T-helper 17 cell (primary cell): ENCODE results near the gene RBL1. TPM values are rescaled to one million over a fixed set of nuclear protein-coding genes. Genes with fewer than 3 reads are reported as not detected.
"Not testable (repeated sequence)": the region's sequence is repeated elsewhere in the genome, so short reads cannot be mapped to it uniquely, and the experiment has no call there.

Experiments
- ATAC-seq: fragments of 150-1000 bp; cut with Tn5 transposase; 2 replicates; pipeline ENCODE4 v1.10.0; 2021; ENCODE audit warnings: mild to moderate bottlenecking, moderate library complexity
- DNase-seq, 3 donors: peaks; one replicate each; pipeline versions ENCODE4 v3.0.0 to v3.0.0-alpha.2; 2020 to 2021
- H3K9me3 ChIP-seq: one replicate; pipeline ENCODE4 v1.7.0; 2013; ENCODE audit warnings: low read length, mild to moderate bottlenecking; ENCODE audit not compliant: control insufficient read depth, poor library complexity, severe bottlenecking
- H3K27ac Mint-ChIP-seq: one replicate; pipeline ENCODE4 v1.8.0; 2022; ENCODE audit warnings: mild to moderate bottlenecking, moderate library complexity, mixed read lengths
- H3K27me3 Mint-ChIP-seq: one replicate; pipeline ENCODE4 v1.8.0; 2022; ENCODE audit warnings: mixed read lengths
- H3K36me3 Mint-ChIP-seq: one replicate; pipeline ENCODE4 v1.8.0; 2022; ENCODE audit warnings: low read depth, mixed read lengths
- H3K4me1 Mint-ChIP-seq: one replicate; pipeline ENCODE4 v1.8.0; 2022; ENCODE audit warnings: mild to moderate bottlenecking, mixed read lengths
- H3K4me3 Mint-ChIP-seq: one replicate; pipeline ENCODE4 v1.8.0; 2022; ENCODE audit warnings: mild to moderate bottlenecking, moderate library complexity, mixed read lengths
- total RNA-seq, 4 donors: library from RNA in 2 of 4; stranded (reverse) in 2 of 4; gene quantifications; one replicate each; pipeline ENCODE4 v1.2.3 and lab custom pipeline; 2022 to 2026

Gene RBL1
- total RNA-seq, 2 donors from 2014 or later: 27.1 to 27.3 TPM

DNA sequence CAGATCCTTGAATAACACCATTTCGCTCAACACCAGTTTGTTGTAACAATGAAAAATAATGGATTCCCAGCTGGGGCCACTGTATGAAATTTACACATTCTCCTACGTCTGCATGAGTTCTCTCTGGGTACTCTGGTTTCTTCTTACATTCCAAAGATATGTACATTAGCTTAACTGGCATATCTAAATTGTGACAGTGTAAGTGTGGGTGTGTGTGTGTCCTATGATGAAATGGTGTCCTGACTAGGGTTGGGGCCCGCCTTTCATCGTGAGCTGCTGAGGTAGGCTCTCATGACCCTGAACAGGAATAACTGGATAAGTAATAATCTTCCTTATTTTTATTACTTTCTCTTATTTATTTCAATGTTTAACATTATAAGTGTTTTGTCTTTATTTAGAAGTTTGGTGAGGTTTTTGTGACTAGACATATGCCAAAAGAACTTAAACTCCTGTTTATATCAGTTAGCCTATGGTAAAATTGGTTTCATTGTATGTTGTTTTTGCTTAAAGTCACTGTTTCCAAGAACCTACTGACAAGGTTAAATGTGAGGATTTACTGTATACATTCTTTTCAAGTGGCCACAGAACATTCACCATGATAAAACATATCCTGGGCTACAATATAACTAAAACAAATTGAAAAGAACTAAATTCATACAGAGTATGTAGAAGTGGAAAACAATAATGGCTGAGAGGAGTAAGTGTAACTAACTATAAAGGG is 42.4 kb downstream of the RBL1 start:
- H3K4me1 Mint-ChIP-seq: peaks cover 2% of the 10 kb centered on the region
- peaks cover 10% of the 10 kb centered on the region for H3K36me3 Mint-ChIP-seq
- ATAC-seq (no peak), DNase-seq (no peak)
- no peak overlapping the region for H3K27ac Mint-ChIP-seq
- H3K27me3 Mint-ChIP-seq: no peaks in the 10 kb centered on the region
- H3K4me3 Mint-ChIP-seq: no peak overlapping the region
- no peaks in the 10 kb centered on the region for H3K9me3 ChIP-seq

DNA sequence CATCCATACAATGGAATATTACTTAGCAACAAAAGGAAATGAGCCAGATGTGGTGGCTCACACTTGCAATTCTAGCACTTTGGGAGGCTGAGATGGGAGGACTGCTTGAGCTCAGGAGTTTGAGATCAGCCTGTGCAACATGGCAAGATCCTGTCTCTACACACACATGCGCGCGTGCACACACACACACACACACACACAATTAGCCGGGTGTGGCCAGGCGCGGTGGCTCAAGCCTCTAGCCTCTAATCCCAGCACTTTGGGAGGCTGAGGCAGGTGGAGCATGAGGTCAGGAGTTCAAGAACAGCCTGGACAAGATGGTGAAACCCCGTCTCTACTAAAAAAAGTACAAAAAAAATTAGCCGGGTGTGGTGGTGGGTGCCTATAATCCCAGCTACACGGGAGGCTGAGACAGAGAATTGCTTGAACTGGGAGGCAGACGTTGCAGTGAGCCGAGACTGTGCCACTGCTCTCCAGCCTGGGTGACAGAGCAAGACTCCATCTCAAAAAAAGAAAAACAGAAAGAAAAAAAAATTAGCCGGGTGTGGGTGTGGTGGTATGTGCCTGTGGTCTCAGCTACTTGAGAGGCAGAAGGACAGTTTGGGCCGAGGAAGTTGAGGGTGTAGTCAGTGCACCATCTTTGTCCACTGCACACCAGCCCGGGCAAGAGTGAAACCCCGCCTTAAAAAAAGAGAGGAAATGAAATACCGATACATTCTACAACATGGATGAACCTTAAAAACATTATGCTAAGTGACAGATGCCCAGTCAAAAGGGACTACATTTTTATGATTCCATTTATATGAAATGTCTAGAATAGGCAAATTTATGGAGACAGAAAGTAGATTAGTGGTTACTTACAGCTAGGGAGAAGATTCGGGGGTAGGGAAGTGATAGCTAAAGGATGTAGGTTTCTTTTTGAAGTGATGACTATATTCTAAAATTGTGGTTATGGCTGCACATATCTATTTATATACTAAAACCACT is 52.5 kb downstream of the RBL1 start:
- ATAC-seq: peak; percentile 79

DNA sequence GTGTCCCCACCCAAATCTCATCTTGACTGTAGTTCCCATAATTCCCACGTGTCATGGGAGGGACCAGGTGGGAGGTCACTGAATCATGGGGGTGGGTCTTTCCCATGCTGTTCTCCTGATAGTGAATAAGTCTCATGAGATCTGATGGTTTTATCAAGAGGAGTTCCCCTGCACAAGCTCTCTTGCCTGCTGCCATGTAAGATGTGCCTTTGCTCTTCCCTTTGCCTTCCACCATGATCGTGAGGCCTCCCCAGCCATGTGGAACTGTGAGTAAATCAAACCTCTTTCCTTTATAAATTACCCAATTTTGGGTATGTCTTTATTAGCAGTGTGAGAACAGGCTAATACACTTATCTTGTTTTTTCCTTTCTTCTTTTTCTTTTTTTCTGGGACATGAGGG is 56.4 kb downstream of the RBL1 start:
- H3K27ac Mint-ChIP-seq, H3K9me3 ChIP-seq, ATAC-seq, H3K36me3 Mint-ChIP-seq, H3K27me3 Mint-ChIP-seq, H3K4me1 Mint-ChIP-seq, DNase-seq, H3K4me3 Mint-ChIP-seq: not testable (repeated sequence)

More for the DNA sequence above, 52.5 kb downstream of the RBL1 start:
- H3K27me3 Mint-ChIP-seq: no peaks in the 10 kb centered on the region
- peak overlapping the region; percentile 85 for H3K4me3 Mint-ChIP-seq
- H3K4me1 Mint-ChIP-seq: peaks cover 9% of the 10 kb centered on the region
- peak overlapping the region; percentile 94 for H3K27ac Mint-ChIP-seq
- no peaks in the 10 kb centered on the region for H3K9me3 ChIP-seq
- H3K36me3 Mint-ChIP-seq: peaks cover 5% of the 10 kb centered on the region
- no peak for DNase-seq

GRCh38 chr20:37032077-37032476 is 63.7 kb downstream of the RBL1 start:
- Mint-ChIP-seq H3K4me1 (peaks cover 2% of the 10 kb centered on the region), H3K4me3 (no peak overlapping the region), H3K27me3 (no peaks in the 10 kb centered on the region), H3K27ac (no peak overlapping the region), H3K36me3 (peaks cover 2% of the 10 kb centered on the region)
- H3K9me3 ChIP-seq: no peaks in the 10 kb centered on the region
- no peak for ATAC-seq
- no peak for DNase-seq

- H3K36me3 Mint-ChIP-seq: peaks cover 9% of the 10 kb centered on the region
Measured at GRCh38 chr20:37020636-37021035, 75.2 kb downstream of the RBL1 start.

DNA sequence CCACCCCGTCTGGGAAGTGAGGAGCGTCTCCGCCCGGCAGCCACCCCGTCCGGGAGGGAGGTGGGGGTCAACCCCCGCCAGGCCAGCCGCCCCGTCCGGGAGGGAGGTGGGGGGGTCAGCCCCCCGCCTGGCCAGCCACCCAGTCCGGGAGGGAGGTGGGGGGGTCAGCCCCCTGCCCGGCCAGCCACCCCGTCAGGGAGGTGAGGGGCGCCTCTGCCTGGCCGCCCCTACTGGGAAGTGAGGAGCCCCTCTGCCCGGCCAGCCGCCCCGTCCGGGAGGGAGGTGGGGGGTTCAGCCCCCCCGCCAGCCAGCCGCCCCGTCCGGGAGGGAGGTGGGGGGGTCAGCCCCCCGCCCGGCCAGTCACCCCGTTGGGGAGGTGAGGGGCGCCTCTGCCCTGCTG is 83.2 kb downstream of the RBL1 start:
- peaks cover 23% of the 10 kb centered on the region for H3K4me1 Mint-ChIP-seq
- not testable (repeated sequence) for H3K4me3 Mint-ChIP-seq, H3K27me3 Mint-ChIP-seq, H3K9me3 ChIP-seq, DNase-seq, H3K27ac Mint-ChIP-seq, ATAC-seq, H3K36me3 Mint-ChIP-seq

More at GRCh38 chr20:37020636-37021035, 75.2 kb downstream of the RBL1 start:
- Mint-ChIP-seq H3K27me3 (no peaks in the 10 kb centered on the region), H3K4me3 (no peak overlapping the region), H3K27ac (no peak overlapping the region), H3K4me1 (peaks cover 15% of the 10 kb centered on the region)
- no peak for ATAC-seq
- DNase-seq: no peak
- no peaks in the 10 kb centered on the region for H3K9me3 ChIP-seq

GRCh38 chr20:37011858-37012257 is 83.9 kb downstream of the RBL1 start:
- H3K36me3 Mint-ChIP-seq, H3K9me3 ChIP-seq, ATAC-seq, H3K4me3 Mint-ChIP-seq, H3K27me3 Mint-ChIP-seq, DNase-seq: not testable (repeated sequence)
- Mint-ChIP-seq H3K4me1 (peaks cover 23% of the 10 kb centered on the region), H3K27ac (peak overlapping the region; percentile 37)

DNA sequence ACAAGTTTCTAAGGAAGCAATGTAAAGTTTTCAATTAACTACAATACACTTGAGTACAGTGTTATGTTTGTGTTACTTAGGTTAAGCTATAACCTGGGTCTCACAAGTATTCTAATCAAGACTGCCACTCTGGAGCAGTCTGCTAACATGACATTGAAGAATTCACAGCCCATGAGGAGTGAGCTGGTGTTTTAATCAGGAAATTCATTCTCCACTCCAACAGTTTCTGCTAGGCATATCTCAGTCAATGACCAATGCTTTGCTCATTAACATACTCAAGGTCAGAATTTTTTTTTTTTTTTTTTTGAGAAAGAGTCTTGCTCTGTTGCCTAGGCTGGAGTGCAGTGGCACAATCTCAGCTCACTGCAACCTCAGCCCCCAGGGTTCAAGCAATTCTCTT is 84.7 kb downstream of the RBL1 start:
- DNase-seq (no peak), ATAC-seq (no peak)
- Mint-ChIP-seq H3K36me3 (no peaks in the 10 kb centered on the region), H3K27ac (peak overlapping the region; percentile 37), H3K4me1 (peaks cover 19% of the 10 kb centered on the region), H3K27me3 (no peaks in the 10 kb centered on the region), H3K4me3 (no peak overlapping the region)
- H3K9me3 ChIP-seq: no peaks in the 10 kb centered on the region

GRCh38 chr20:37007898-37008649 is 87.7 kb downstream of the RBL1 start:
- Mint-ChIP-seq H3K36me3 (no peaks in the 10 kb centered on the region), H3K4me3 (no peak overlapping the region), H3K27ac (peak overlapping the region; percentile 84), H3K27me3 (no peaks in the 10 kb centered on the region), H3K4me1 (peaks cover 13% of the 10 kb centered on the region)
- DNase-seq (no peak), ATAC-seq (peak; percentile 93)
- no peaks in the 10 kb centered on the region for H3K9me3 ChIP-seq

DNA sequence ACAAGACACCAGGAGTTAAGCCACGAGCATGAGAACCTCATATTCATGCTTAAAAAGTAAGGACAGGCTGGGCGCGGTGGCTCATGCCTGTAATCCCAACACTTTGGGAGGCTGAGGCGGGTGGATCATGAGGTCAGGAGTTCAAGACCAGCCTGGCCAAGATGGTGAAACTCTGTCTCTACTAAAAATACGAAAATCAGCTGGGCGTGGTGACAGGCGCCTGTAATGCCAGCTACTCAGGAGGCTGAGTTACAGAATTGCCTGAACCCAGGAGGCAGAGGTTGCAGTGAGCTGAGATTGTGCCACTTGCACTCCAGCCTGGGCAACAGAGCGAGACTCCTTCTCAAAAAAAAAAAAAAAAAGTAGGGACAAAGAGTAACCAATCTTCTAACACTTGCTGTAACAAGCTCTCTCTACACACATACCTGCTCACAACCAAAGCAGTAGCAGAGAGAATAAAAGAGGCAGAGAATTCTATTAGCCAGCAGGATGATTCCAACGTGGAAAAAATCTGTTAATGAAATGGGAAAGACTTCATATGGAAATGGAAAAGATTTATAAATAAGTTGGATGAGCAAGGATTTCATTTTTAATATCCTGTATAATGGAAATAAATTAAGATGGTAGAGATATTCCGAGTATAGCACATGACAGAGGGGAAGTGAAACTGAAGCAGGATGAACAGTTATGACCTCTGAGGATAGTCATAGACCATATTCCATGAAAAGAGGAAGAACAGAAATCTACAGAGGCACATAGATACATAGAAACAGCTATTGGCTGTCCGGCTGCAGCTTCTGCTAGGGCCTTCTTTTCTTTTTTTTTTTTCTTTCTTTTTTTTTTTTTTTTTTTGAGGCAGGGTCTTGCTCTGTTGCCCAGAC is 90.5 kb downstream of the RBL1 start:
- not testable (repeated sequence) for H3K4me3 Mint-ChIP-seq, H3K9me3 ChIP-seq, H3K27me3 Mint-ChIP-seq, DNase-seq, H3K36me3 Mint-ChIP-seq
- H3K27ac Mint-ChIP-seq: peak overlapping the region; percentile 70
- peak; percentile 54 for ATAC-seq
- H3K4me1 Mint-ChIP-seq: peaks cover 13% of the 10 kb centered on the region

GRCh38 chr20:37001634-37002033 is 94.2 kb downstream of the RBL1 start:
- H3K36me3 Mint-ChIP-seq, H3K27ac Mint-ChIP-seq, ATAC-seq: not testable (repeated sequence)

DNA sequence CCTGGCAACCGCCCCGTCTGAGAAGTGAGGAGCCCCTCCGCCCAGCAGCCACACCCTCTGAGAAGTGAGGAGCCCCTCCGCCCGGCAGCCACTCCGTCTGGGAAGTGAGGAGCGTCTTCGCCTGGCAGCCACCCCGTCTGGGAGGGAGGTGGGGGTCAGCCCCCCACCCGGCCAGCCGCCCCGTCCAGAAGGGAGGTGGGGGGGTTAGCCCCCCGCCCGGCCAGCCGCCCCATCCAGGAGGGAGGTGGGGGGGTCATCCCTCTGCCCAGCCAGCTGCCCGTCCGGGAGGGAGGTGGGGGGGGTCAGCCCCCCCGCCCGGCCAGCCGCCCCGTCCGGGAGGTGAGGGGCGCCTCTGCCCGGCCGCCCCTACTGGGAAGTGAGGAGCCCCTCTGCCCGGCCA is 95.6 kb downstream of the RBL1 start:
- not testable (repeated sequence) for H3K4me3 Mint-ChIP-seq, H3K36me3 Mint-ChIP-seq, H3K4me1 Mint-ChIP-seq, H3K9me3 ChIP-seq, ATAC-seq, DNase-seq, H3K27me3 Mint-ChIP-seq, H3K27ac Mint-ChIP-seq

More at GRCh38 chr20:37001634-37002033, 94.2 kb downstream of the RBL1 start:
- not testable (repeated sequence) for H3K9me3 ChIP-seq, H3K4me1 Mint-ChIP-seq, H3K4me3 Mint-ChIP-seq, H3K27me3 Mint-ChIP-seq, DNase-seq
